HCT116 (cell line): ENCODE measurements around the gene SMIM44. TPM values are rescaled to one million over a fixed set of nuclear protein-coding genes. Genes with fewer than 3 reads are reported as not detected.

ENCODE experiments used
- ATAC-seq: fragments of 200-7000 bp; cut with Tn5 transposase; 2 replicates; pipeline ENCODE4 v1.9.1; 2020; ENCODE audit warnings: mild to moderate bottlenecking, moderate library complexity
- BruUV-seq: library from RNA; stranded (reverse); fragments of 400-500 nt; replicated peaks from 2 replicates; lab custom pipeline; 2021; lab: Mats Ljungman, UMichigan
- CTCF ChIA-PET: fragments of 300-600 bp; sonication (Branson Sonifier 250); formaldehyde crosslinking; loops from one replicate; lab custom pipeline; 2021; ENCODE audit warnings: antibody characterized with exemption; lab: Charles Lee
- POLR2A ChIA-PET: fragments of 300-600, 350-600 bp; sonication (Branson Sonifier 250); formaldehyde crosslinking; loops from one replicate; lab custom pipeline; 2021; ENCODE audit warnings: antibody characterized with exemption; lab: Charles Lee
- RAD21 ChIA-PET, 2 experiments: fragments of 300-600 bp; sonication (Branson Sonifier 250); formaldehyde crosslinking; loops; one replicate each; lab custom pipeline; 2023; ENCODE audit warnings: low total read pairs in 2 of 2; ENCODE audit not compliant: uncharacterized antibody in 2 of 2, unreplicated experiment in 2 of 2, low non-redundant PET in 1 of 2; lab: Charles Lee
- DNase-seq: peaks from one replicate; pipeline ENCODE4 v3.0.0-alpha.2; 2010; ENCODE audit warnings: low read depth, low spot score
- H2AFZ ChIP-seq: fragments of 200-600 bp; shearing (Covaris generic), sonication (generic); 2 replicates; pipeline ENCODE4 v1.6.1; 2017; ENCODE audit warnings: low read depth, mixed run types, mixed read lengths, antibody characterized with exemption, low read length; ENCODE audit not compliant: poor library complexity, severe bottlenecking
- H3K27ac ChIP-seq: 2 replicates; pipeline ENCODE4 v1.5.1; 2012; ENCODE audit warnings: low read depth, low read length
- H3K27me3 ChIP-seq: fragments of 200-600 bp; sonication (generic); 2 replicates; pipeline ENCODE4 v1.6.1; 2016; ENCODE audit warnings: mixed run types, low read length, mixed read lengths; ENCODE audit not compliant: insufficient read depth
- H3K36me3 ChIP-seq, 2 experiments: fragments of 200-500 bp in 1 of 2; fragments of 200-600 bp in 1 of 2; sonication (Bioruptor generic) in 1 of 2; sonication (generic) in 1 of 2; 2 replicates each; pipeline versions ENCODE4 v1.5.1 to v1.6.1; 2014 to 2016; ENCODE audit warnings: low read length in 2 of 2, inconsistent platforms in 1 of 2, mixed read lengths in 1 of 2, mixed run types in 1 of 2; ENCODE audit not compliant: insufficient read depth in 2 of 2, control insufficient read depth in 1 of 2
- H3K4me1 ChIP-seq, 2 experiments: fragments of 200-600 bp in 1 of 2; sonication (generic) in 1 of 2; 2 replicates each; pipeline versions ENCODE4 v1.5.1 to v1.6.1; 2012 to 2017; ENCODE audit warnings: low read length in 2 of 2, inconsistent platforms in 1 of 2, mild to moderate bottlenecking in 1 of 2, mixed read lengths in 1 of 2, mixed run types in 1 of 2, moderate library complexity in 1 of 2; ENCODE audit not compliant: insufficient read depth in 2 of 2, control insufficient read depth in 1 of 2
- H3K4me2 ChIP-seq: fragments of 200-600 bp; sonication (generic); 2 replicates; pipeline ENCODE4 v1.6.1; 2017; ENCODE audit warnings: mixed run types, low read length, mixed read lengths
- H3K4me3 ChIP-seq, 2 experiments: fragments of 200-600 bp in 1 of 2; sonication (generic) in 1 of 2; replicated peaks in 1 of 2; 2 replicates each; pipeline ENCODE4 v1.5.1; 2011 to 2016; ENCODE audit warnings: low read length in 2 of 2, control low read depth in 1 of 2, low read depth in 1 of 2, mild to moderate bottlenecking in 1 of 2, mixed read lengths in 1 of 2, mixed run types in 1 of 2
- H3K79me2 ChIP-seq: fragments of 200-600 bp; sonication (generic); 2 replicates; pipeline ENCODE4 v1.6.1; 2017; ENCODE audit warnings: mild to moderate bottlenecking, mixed run types, low read length, moderate library complexity, mixed read lengths; ENCODE audit not compliant: insufficient read depth
- H3K9ac ChIP-seq: fragments of 200-600 bp; sonication (generic); 2 replicates; pipeline ENCODE4 v1.6.1; 2016; ENCODE audit warnings: low read length, mixed read lengths
- H3K9me2 ChIP-seq: fragments of 200-600 bp; sonication (generic), shearing (Covaris generic); 2 replicates; pipeline ENCODE4 v1.6.1; 2017; ENCODE audit warnings: mixed run types, mild to moderate bottlenecking, moderate library complexity; ENCODE audit not compliant: insufficient read depth
- H3K9me3 ChIP-seq, 2 experiments: fragments of 200-500 bp in 1 of 2; fragments of 200-600 bp in 1 of 2; sonication (Bioruptor generic) in 1 of 2; sonication (generic) in 1 of 2; 2 replicates each; pipeline ENCODE4 v1.6.1; 2014 to 2017; ENCODE audit warnings: low read length in 2 of 2, mixed read lengths in 2 of 2, inconsistent platforms in 1 of 2, low read depth in 1 of 2, mild to moderate bottlenecking in 1 of 2, mixed run types in 1 of 2, moderate library complexity in 1 of 2; ENCODE audit not compliant: control insufficient read depth in 1 of 2, insufficient read depth in 1 of 2
- H4K20me1 ChIP-seq: fragments of 200-600 bp; sonication (generic), shearing (Covaris generic); 2 replicates; pipeline ENCODE4 v1.6.1; 2017; ENCODE audit warnings: mixed run types, mild to moderate bottlenecking, moderate library complexity; ENCODE audit not compliant: insufficient read depth
- CEBPB ChIP-seq: IDR thresholded peaks from 2 replicates; pipeline ENCODE4 v1.6.1; 2012; ENCODE audit warnings: low read depth
- EGR1 ChIP-seq: IDR thresholded peaks from 2 replicates; pipeline ENCODE4 v1.6.1; 2012; ENCODE audit warnings: low read depth
- EZH2 ChIP-seq: fragments of 200-600 bp; sonication (generic); IDR thresholded peaks from 2 replicates; pipeline ENCODE4 v1.6.1; 2017; ENCODE audit warnings: antibody characterized with exemption, mixed run types
- JUND ChIP-seq: IDR thresholded peaks from 2 replicates; pipeline ENCODE4 v1.6.1; 2012
- POLR2A ChIP-seq: IDR thresholded peaks from 2 replicates; pipeline ENCODE4 v1.7.0; 2011; ENCODE audit warnings: borderline replicate concordance; ENCODE audit not compliant: insufficient read depth, insufficient read length; ENCODE audit errors: extremely low read depth
- RAD21 ChIP-seq: IDR thresholded peaks from 2 replicates; pipeline ENCODE4 v1.6.1; 2012; ENCODE audit warnings: low read depth, mild to moderate bottlenecking
- SIN3A ChIP-seq: IDR thresholded peaks from 2 replicates; pipeline ENCODE4 v1.6.1; 2012; ENCODE audit warnings: low read depth
- SRF ChIP-seq: IDR thresholded peaks from 2 replicates; pipeline ENCODE4 v1.6.1; 2012; ENCODE audit warnings: low read depth
- ZNF274 ChIP-seq: fragments of 200-500 bp; sonication (Bioruptor generic); IDR thresholded peaks from 2 replicates; pipeline ENCODE4 v1.6.1; 2014; ENCODE audit warnings: mild to moderate bottlenecking, low read depth, low read length, inconsistent platforms
- intact Hi-C: fragments of 100-400 bp; cut with micrococcal nuclease; formaldehyde crosslinking; loops from 2 replicates; pipeline ENCODE4 v1.10.0; 2022
- total RNA-seq: library from RNA; stranded (reverse); gene quantifications from one replicate; pipeline ENCODE4 v1.2.1, GENCODE V29; 2021; ENCODE audit not compliant: unreplicated experiment
- TF ChIP-seq, protein P1 (sequence below): IDR thresholded peaks from 2 replicates; pipeline ENCODE4 v1.6.1; 2011; ENCODE audit warnings: mild to moderate bottlenecking, low read length, moderate library complexity; ENCODE audit not compliant: insufficient replicate concordance; ENCODE audit errors: extremely low read depth
- TF ChIP-seq, protein P2 (sequence below), 3 experiments: fragments of 200-600 bp in 1 of 3; sonication (generic) in 1 of 3; IDR thresholded peaks in 2 of 3; conservative IDR thresholded peaks in 1 of 3; 2 replicates each; pipeline ENCODE4 v1.5.1; 2012 to 2017; ENCODE audit warnings: low read depth in 2 of 3, low read length in 2 of 3, antibody characterized with exemption in 1 of 3, borderline replicate concordance in 1 of 3, control low read depth in 1 of 3, mild to moderate bottlenecking in 1 of 3, mixed read lengths in 1 of 3, mixed run types in 1 of 3, moderate library complexity in 1 of 3; ENCODE audit not compliant: insufficient read depth in 1 of 3
- TF ChIP-seq, protein P3 (sequence below): IDR thresholded peaks from 2 replicates; pipeline ENCODE4 v1.6.1; 2012; ENCODE audit warnings: low read depth

The SMIM44 gene
- total RNA-seq, 1 experiment from 2014 or later, result not detected

DNA sequence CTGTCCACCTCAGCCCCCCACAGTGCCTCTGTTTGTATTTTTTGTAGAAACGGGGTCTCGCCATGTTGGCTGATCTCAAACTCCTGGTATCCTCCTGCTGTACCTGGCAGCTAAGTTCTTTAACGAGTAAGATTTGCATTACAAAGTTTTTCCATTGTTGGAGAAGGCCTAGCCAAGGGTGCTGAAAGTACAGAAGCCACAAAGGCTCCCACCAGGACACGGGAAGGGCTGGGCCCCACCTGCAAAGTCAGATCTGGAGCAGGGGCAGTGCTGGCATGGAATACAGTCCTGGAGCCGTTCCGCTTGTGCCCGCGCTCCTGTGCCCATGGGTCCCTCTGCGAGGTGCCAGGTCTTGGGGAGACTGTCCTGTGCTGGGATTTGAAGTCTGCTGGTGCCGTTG is 35.0 kb upstream of the SMIM44 start:
- no TSS peak for BruUV-seq
- TF ChIP-seq CEBPB (no peak), POLR2A (no peak), EZH2 (no peak), ZNF274 (no peak), SRF (no peak), SIN3A (no peak), EGR1 (no peak), RAD21 (no peak), JUND (no peak)
- TF ChIP-seq, protein P1, sequence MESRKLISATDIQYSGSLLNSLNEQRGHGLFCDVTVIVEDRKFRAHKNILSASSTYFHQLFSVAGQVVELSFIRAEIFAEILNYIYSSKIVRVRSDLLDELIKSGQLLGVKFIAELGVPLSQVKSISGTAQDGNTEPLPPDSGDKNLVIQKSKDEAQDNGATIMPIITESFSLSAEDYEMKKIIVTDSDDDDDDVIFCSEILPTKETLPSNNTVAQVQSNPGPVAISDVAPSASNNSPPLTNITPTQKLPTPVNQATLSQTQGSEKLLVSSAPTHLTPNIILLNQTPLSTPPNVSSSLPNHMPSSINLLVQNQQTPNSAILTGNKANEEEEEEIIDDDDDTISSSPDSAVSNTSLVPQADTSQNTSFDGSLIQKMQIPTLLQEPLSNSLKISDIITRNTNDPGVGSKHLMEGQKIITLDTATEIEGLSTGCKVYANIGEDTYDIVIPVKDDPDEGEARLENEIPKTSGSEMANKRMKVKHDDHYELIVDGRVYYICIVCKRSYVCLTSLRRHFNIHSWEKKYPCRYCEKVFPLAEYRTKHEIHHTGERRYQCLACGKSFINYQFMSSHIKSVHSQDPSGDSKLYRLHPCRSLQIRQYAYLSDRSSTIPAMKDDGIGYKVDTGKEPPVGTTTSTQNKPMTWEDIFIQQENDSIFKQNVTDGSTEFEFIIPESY, result no peak
- TF ChIP-seq, protein P2, sequence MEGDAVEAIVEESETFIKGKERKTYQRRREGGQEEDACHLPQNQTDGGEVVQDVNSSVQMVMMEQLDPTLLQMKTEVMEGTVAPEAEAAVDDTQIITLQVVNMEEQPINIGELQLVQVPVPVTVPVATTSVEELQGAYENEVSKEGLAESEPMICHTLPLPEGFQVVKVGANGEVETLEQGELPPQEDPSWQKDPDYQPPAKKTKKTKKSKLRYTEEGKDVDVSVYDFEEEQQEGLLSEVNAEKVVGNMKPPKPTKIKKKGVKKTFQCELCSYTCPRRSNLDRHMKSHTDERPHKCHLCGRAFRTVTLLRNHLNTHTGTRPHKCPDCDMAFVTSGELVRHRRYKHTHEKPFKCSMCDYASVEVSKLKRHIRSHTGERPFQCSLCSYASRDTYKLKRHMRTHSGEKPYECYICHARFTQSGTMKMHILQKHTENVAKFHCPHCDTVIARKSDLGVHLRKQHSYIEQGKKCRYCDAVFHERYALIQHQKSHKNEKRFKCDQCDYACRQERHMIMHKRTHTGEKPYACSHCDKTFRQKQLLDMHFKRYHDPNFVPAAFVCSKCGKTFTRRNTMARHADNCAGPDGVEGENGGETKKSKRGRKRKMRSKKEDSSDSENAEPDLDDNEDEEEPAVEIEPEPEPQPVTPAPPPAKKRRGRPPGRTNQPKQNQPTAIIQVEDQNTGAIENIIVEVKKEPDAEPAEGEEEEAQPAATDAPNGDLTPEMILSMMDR (IDR thresholded peaks at IDR 0.05 in 2 of 3, conservative IDR thresholded peaks at IDR 0.05 in 1 of 3; ENCODE audit: borderline replicate concordance in 1 of 3, insufficient read depth in 1 of 3, low read depth in 2 of 3, low read length in 2 of 3), result no peak
- TF ChIP-seq, protein P3, sequence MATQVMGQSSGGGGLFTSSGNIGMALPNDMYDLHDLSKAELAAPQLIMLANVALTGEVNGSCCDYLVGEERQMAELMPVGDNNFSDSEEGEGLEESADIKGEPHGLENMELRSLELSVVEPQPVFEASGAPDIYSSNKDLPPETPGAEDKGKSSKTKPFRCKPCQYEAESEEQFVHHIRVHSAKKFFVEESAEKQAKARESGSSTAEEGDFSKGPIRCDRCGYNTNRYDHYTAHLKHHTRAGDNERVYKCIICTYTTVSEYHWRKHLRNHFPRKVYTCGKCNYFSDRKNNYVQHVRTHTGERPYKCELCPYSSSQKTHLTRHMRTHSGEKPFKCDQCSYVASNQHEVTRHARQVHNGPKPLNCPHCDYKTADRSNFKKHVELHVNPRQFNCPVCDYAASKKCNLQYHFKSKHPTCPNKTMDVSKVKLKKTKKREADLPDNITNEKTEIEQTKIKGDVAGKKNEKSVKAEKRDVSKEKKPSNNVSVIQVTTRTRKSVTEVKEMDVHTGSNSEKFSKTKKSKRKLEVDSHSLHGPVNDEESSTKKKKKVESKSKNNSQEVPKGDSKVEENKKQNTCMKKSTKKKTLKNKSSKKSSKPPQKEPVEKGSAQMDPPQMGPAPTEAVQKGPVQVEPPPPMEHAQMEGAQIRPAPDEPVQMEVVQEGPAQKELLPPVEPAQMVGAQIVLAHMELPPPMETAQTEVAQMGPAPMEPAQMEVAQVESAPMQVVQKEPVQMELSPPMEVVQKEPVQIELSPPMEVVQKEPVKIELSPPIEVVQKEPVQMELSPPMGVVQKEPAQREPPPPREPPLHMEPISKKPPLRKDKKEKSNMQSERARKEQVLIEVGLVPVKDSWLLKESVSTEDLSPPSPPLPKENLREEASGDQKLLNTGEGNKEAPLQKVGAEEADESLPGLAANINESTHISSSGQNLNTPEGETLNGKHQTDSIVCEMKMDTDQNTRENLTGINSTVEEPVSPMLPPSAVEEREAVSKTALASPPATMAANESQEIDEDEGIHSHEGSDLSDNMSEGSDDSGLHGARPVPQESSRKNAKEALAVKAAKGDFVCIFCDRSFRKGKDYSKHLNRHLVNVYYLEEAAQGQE, result no peak
- TF ChIP-seq, all 23 proteins: peak for 0
- Histone ChIP-seq H3K27ac (no peak overlapping the region), H3K36me3 (peaks cover 5 to 8% of the 10 kb centered on the region in 2 experiments; a peak in 2 of 4 replicates), H2AFZ (no peak overlapping the region), H3K4me3 (no peak overlapping the region), H3K9ac (no peak overlapping the region), H3K27me3 (no peaks in the 10 kb centered on the region), H4K20me1 (no peaks in the 10 kb centered on the region), H3K9me3 (no peaks in the 10 kb centered on the region), H3K79me2 (peaks cover 84% of the 10 kb centered on the region), H3K4me1 (peaks cover 3 to 13% of the 10 kb centered on the region in 2 experiments; a peak in 2 of 4 replicates), H3K9me2 (no peaks in the 10 kb centered on the region), H3K4me2 (no peak overlapping the region)
- intact Hi-C loops, result no loop called here
- CTCF ChIA-PET, result no interaction called here
- no peak for DNase-seq
- no peak for ATAC-seq
- POLR2A ChIA-PET, result no interaction called here
- RAD21 ChIA-PET, result no interaction called here
